K562 (cell line): Measurements from ENCODE around the gene ACTC1.

Experiments
- FOXA1 ChIP-seq: fragments of 450-650 bp; IDR thresholded peaks from 2 replicates; pipeline ENCODE4 v1.6.1; 2016; ENCODE audit warnings: mild to moderate bottlenecking, borderline replicate concordance
- NCOA4 ChIP-seq: fragments of 450-650 bp; IDR thresholded peaks from 2 replicates; pipeline ENCODE4 v1.6.1; 2018; ENCODE audit warnings: mild to moderate bottlenecking; ENCODE audit not compliant: partially characterized antibody
- SMAD1 ChIP-seq: fragments of 150-350 bp; IDR thresholded peaks from 2 replicates; pipeline ENCODE4 v1.6.1; 2014; ENCODE audit warnings: low read length, low read depth; ENCODE audit not compliant: partially characterized antibody
- ZBED1 ChIP-seq: IDR thresholded peaks from 2 replicates; pipeline ENCODE4 v1.6.1; 2014
- ZNF253 ChIP-seq: fragments of 250-450 bp; sonication (Bioruptor Pico); conservative IDR thresholded peaks from 2 replicates; pipeline ENCODE4 v1.6.1; 2021; ENCODE audit warnings: mild to moderate bottlenecking
- ZNF75A ChIP-seq: fragments of 450-650 bp; formaldehyde crosslinking; IDR thresholded peaks from 2 replicates; pipeline ENCODE4 v1.4.0; 2020; ENCODE audit warnings: mild to moderate bottlenecking
- TF ChIP-seq, protein P1 (sequence below), 3 experiments: IDR thresholded peaks in 2 of 3; conservative IDR thresholded peaks in 1 of 3; 2 replicates each; pipeline ENCODE4 v1.5.1; 2011 to 2012; ENCODE audit warnings: low read length in 3 of 3, mild to moderate bottlenecking in 3 of 3, control low read depth in 2 of 3, improper control_type of control experiment in 1 of 3, inconsistent platforms in 1 of 3, low read depth in 1 of 3, mixed read lengths in 1 of 3, moderate library complexity in 1 of 3; ENCODE audit not compliant: insufficient read depth in 2 of 3
- TF ChIP-seq, protein P2 (sequence below): sonication (generic); formaldehyde crosslinking; IDR thresholded peaks from 2 replicates; pipeline ENCODE4 v1.9.0; 2022; ENCODE audit warnings: mild to moderate bottlenecking, missing genetic modification reagents
- TF ChIP-seq, protein P3 (sequence below): sonication (generic); IDR thresholded peaks from 2 replicates; pipeline ENCODE4 v1.6.1; 2016
- TF ChIP-seq, protein P4 (sequence below): fragments of 250-450 bp; sonication (Bioruptor Pico); IDR thresholded peaks from 2 replicates; pipeline ENCODE4 v1.4.0; 2020; ENCODE audit warnings: mild to moderate bottlenecking

DNA sequence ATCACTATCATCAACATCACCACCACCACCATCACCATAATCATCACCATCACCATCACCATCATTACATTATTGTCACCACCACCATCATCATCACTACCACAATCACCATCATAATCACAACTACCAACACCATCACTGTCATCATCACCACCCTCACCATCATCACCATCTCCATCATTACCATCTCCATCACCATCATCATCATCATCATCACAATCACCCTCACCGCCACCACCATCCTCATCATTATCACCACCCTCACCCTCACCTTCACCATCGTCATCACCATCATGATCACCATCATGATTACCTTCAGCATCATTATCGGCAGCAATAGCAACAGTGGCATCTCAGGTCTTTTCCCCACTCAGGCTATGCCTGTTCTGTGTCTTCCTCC is 42.9 kb upstream of the ACTC1 start:
- TF ChIP-seq, protein P1, sequence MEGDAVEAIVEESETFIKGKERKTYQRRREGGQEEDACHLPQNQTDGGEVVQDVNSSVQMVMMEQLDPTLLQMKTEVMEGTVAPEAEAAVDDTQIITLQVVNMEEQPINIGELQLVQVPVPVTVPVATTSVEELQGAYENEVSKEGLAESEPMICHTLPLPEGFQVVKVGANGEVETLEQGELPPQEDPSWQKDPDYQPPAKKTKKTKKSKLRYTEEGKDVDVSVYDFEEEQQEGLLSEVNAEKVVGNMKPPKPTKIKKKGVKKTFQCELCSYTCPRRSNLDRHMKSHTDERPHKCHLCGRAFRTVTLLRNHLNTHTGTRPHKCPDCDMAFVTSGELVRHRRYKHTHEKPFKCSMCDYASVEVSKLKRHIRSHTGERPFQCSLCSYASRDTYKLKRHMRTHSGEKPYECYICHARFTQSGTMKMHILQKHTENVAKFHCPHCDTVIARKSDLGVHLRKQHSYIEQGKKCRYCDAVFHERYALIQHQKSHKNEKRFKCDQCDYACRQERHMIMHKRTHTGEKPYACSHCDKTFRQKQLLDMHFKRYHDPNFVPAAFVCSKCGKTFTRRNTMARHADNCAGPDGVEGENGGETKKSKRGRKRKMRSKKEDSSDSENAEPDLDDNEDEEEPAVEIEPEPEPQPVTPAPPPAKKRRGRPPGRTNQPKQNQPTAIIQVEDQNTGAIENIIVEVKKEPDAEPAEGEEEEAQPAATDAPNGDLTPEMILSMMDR (IDR thresholded peaks at IDR 0.05 in 2 of 3, conservative IDR thresholded peaks at IDR 0.05 in 1 of 3; ENCODE audit: insufficient read depth in 2 of 3, low read depth in 1 of 3, low read length in 3 of 3): no peak
- no peak for TF ChIP-seq FOXA1
- TF ChIP-seq, protein P2, sequence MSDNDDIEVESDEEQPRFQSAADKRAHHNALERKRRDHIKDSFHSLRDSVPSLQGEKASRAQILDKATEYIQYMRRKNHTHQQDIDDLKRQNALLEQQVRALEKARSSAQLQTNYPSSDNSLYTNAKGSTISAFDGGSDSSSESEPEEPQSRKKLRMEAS (CRISPR knock-in tag): no peak
- TF ChIP-seq, protein P3, sequence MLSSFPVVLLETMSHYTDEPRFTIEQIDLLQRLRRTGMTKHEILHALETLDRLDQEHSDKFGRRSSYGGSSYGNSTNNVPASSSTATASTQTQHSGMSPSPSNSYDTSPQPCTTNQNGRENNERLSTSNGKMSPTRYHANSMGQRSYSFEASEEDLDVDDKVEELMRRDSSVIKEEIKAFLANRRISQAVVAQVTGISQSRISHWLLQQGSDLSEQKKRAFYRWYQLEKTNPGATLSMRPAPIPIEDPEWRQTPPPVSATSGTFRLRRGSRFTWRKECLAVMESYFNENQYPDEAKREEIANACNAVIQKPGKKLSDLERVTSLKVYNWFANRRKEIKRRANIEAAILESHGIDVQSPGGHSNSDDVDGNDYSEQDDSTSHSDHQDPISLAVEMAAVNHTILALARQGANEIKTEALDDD: no peak
- TF ChIP-seq, protein P4, sequence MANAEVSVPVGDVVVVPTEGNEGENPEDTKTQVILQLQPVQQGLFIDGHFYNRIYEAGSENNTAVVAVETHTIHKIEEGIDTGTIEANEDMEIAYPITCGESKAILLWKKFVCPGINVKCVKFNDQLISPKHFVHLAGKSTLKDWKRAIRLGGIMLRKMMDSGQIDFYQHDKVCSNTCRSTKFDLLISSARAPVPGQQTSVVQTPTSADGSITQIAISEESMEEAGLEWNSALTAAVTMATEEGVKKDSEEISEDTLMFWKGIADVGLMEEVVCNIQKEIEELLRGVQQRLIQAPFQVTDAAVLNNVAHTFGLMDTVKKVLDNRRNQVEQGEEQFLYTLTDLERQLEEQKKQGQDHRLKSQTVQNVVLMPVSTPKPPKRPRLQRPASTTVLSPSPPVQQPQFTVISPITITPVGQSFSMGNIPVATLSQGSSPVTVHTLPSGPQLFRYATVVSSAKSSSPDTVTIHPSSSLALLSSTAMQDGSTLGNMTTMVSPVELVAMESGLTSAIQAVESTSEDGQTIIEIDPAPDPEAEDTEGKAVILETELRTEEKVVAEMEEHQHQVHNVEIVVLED: no peak
- TF ChIP-seq NCOA4: no peak
- TF ChIP-seq ZNF253 (CRISPR knock-in tag): no peak
- TF ChIP-seq ZNF75A (CRISPR knock-in tag): no peak
- TF ChIP-seq SMAD1: no peak
- no peak for TF ChIP-seq ZBED1
